HG02610 (cell line): Measurements from ENCODE around the gene ARAP1.
"Not testable (repeated sequence)": the region's sequence is repeated elsewhere in the genome, so short reads cannot be mapped to it uniquely, and the experiment has no call there.

Experiments used
- ATAC-seq: cut with Tn5 transposase; IDR thresholded peaks from one replicate; pipeline ENCODE4 v1.9.1; 2021; ENCODE audit warnings: mild to moderate bottlenecking, moderate library complexity; ENCODE audit not compliant: unreplicated experiment

Gene ARAP1

GRCh38 chr11:72752088-72752914 lies at the start of gene ARAP1:
TSS of gene ARAP1 (minus strand) at chr11:72752408. CDS start at chr11:72727128, 25,280 bp downstream.
- peak; percentile 54 for ATAC-seq

DNA sequence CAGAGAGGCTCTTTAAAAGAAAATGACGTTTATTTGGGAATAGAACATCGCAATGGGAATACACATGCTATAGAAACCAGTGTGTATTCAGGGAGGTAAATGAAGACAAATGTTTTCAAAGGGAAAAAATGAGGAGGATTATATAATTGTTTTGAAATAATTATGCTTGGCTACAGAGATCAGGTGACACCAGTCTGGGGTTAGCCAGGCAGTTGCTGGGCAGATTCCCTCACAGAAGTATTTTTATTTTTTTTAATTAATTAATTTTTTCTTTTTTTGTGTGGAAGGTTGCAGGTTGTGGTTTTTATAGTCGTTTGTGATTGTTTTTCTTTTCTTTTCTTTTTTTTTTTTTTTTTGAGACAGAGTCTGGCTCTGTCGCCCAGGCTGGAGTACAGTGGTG lies 47.2 kb upstream of the ARAP1 start:
- ATAC-seq = no peak

DNA sequence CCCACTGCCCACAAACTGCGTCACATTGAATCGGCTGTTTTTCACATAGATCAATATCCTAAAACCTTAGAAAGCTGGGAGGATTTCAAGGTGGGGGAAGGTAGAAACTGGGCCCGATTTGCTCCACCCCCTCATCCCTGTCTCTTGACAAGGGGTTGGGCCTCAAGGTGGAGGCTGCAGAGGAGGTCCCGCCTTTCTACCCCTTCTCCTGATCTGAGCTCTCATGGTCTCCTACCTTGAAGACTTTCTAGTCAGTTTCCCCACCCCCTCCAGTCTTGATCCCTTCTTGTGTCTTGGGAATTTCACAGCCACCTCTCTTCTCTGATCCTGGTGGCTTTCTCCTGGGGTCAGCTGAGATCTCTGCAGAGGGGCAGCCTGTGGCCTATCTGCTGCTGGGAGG lies 46.2 kb upstream of the ARAP1 start:
- no peak for ATAC-seq

DNA sequence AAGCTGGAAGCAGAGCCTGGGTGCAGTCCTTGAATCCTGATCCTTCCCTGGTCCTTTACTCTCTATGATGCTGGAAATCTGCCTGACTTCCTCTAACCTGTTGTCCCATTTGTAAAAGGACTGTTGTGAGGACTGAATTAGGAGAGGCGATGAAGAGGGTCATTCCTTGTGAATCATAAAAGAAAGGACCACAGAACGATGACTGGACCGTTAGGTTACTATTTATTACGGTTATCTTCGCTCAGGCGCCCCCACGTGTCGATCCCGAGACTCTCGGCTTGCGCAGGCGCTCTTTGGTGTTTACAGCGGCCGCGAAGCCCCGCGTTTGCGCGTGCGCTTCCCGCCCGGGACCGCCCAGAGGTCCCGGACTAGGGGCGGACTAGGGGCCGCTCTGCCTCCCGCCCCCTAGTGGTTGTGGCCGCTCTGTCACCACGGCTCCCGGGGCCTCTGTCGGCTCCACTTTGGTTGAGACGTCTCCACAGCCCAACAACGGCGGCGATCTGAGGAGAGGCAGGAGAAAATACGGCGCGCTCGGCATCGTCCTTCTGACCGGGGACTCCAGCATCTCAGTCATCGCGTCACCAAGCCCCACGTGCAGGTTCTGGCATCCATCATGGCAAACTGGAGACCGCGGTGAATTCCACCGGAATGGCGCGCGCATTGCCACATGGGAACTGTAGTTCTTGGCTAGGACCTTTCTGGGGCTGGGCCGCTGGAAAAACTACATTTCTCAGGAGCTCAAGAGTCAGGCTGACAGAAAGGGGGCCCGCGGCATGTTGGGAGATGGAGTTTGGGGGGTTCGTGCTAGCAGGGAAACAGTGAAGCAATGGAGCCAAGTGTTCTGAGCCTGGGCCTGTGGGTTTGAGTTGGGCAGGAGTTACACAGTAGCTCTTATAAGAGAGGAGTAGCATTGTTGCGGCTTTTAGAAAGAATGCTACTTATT lies 41.5 kb upstream of the ARAP1 start, which contains the start of gene STARD10:
Gene STARD10, minus strand, starts transcription at position 623 of the 943 bp plus-strand sequence. CDS start 12,866 bp downstream, outside the sequence.
- ATAC-seq = peak; percentile 91

DNA sequence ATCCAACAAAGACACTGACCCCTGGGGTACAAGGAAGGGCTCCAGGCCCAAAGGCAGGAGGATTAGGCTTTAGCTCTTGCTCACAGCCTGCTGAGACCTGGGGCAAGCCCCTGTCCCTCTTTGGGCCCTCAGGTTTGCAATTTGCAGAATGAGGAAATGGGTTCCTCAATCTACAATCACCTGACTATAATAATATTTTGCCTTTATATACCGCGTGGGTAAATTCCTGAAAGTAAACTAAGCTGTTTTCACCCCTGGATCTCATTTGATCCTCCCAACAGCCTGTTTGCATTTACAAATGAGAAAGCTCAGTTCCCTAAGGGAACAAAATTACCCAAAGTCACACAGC lies 40.8 kb upstream of the ARAP1 start:
- ATAC-seq = no peak

- no peak for ATAC-seq
Measured at GRCh38 chr11:72792437-72793021, 40.3 kb upstream of the ARAP1 start.

GRCh38 chr11:72791228-72791627 lies 39.0 kb upstream of the ARAP1 start:
- not testable (repeated sequence) for ATAC-seq

DNA sequence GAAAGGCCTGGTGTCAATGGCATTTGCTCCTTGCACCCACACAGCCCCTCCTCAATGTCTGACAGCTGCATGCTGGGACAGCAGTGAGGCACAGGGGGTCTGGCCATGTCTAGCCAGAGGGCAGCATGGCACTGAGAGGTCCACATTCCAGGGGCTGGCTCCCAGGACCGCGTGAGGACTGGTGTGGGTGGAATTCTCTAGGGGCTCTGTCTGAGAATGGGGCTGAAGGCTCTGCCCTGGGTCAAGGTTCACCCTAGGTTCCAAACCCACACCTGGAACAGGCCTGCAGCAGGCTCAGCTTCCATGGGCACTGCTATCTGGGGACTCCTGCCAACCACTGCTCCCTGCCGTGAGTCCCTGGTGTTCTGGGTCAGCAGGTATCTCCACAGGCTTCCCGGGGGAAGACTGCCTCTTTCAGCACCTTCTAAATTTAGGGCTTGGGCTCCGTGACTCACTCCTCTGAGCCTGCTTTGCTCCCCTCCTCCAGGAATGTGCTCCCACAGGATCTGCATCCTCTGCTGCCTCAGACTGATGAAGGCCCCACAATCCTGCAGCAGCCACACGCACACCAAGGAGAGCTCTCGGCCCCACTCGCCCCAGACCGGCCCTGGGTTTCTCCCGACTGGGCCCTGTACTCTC lies 37.4 kb upstream of the ARAP1 start:
- ATAC-seq = no peak

DNA sequence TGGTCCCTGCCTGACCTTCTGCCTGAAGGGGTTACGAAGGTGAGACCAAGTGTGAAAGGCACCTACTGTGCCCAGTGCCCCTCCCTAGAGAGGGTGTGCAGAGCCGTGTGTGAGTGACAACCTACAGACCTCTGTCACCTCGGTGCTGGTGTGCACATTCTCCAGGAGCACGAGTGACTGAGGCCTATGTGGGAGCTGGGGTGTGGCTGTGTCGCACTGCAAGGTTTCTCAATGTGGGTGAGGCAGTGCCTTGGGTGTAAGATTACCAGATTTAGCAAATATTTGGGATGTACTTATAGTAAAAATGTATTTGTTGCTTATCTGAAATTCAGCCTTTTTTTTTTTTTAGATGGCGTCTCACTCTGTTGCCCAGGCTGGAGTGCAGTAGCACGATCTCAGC lies 36.0 kb upstream of the ARAP1 start:
- ATAC-seq = no peak

GRCh38 chr11:72787216-72788104 lies 35.3 kb upstream of the ARAP1 start:
- ATAC-seq = no peak

DNA sequence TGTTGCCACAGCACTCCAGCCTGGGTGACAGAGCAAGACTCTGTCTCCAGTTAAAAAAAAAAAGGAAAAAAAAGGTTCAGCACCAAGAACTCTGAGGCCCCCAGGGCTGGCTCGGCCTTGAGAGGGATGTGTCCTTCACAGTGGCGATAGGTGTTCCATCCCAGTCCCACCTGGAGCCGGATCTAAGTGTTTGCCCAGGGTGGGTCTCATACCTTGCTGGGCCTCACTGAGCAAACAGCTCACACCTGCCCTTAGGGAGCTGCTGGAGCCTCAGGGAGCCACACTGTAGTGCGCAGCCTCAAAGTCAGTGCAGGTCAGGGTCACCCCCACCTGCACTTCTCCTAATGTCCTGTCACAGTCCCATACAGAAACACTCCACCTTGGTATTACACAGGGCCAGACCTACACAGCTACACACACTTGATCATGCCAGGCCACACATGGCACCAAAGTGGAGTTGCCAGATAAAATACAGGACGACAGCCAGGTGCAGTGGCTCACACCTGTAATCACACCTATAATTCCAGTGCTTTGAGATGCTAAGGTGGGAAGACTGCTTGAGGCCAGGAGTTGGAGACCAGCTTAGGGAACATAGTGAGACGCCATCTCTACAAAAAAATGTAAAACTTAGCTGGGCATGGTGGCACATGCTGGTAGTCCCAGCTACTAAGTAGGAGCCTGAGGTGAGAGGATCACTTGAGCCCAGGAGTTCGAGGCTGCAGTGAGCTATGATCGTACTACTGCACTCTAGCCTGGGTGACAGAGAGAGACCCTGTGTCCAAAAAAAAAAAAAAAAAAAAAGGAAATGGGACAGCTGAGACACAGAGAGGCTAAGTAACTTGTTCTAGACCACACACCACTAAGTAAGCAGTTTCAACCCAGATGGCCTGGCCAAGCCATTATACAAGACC lies 34.4 kb upstream of the ARAP1 start:
- no peak for ATAC-seq

DNA sequence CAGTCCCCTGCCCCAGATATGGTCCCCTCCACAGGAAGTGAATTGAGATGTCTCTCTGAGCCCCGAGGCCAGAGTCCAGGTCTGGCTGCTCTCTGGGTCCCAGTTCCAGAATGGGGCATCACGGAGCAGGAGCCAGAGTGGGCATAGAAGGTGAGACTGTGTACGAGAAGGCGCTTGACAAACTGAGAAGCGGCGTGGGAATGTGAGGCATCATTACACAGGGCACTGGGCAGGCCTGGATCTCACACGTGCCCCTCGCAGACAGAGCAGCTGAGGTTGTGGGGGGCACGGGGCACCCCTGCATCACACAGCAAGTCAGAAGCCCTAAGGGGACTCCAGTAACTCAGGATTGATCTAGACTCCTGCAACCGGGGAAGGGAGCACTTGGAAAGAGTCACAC lies 32.5 kb upstream of the ARAP1 start:
- no peak for ATAC-seq

- ATAC-seq = no peak
Measured at GRCh38 chr11:72783144-72783905, 31.1 kb upstream of the ARAP1 start.

GRCh38 chr11:72782081-72782920 lies 30.1 kb upstream of the ARAP1 start:
- no peak for ATAC-seq

GRCh38 chr11:72781313-72782080 lies 29.3 kb upstream of the ARAP1 start:
- no peak for ATAC-seq

- no peak for ATAC-seq
Measured at GRCh38 chr11:72781063-72781312, 28.8 kb upstream of the ARAP1 start.
